HTERT RPE-1 (cell line): Measurements from ENCODE around the gene STOM.

ENCODE experiments used
- in situ Hi-C: fragments of 300-500 bp; cut with MboI; formaldehyde crosslinking; loops from 4 replicates; pipeline ENCODE4 v1.14.3; 2020; ENCODE audit warnings: low sequenced_read_pairs

The STOM gene

DNA sequence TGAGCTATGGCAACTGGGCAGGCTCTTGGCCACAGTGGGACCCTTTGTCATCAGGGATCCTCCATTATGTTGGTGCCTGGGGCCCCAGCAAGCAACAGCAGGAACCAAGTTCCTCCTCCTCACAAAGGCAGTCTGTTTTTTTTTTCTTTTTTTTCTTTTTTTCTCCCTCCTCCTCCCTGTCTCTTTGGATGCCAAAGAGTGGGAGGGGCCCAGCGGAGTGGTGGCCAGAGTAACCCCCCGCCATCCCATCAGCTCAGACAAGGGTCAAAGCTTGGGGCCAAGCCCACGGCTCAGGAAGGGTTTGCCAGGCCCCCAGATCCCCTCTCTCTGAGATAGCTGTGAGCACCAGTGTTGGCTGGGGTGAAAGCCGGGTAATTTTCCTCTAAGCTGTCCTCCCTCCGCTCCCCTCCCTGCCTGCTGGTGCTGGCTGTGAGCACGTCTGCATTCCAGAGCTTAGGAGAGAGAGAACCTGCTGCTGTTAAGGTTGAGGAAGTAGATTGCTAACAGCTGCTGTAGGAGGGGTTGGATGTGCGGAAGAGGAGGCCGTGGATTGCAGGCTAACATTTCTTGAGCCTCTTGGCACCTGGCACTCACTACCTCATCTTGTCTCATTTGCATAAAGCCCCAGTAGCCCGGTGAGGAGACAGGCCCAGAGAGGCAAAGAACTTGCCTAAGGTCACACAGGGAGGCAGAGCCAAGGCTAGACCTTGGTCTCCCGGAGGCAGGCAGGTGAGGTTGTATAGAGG lies 80.9 kb downstream of the STOM start:
- in situ Hi-C loops, result no loop called here
